IMR-90 (cell line): Measurements from ENCODE around the gene GTPBP10.

ENCODE experiments used
- BHLHE40 ChIP-seq: fragments of 150-350 bp; IDR thresholded peaks from 2 replicates; pipeline ENCODE4 v1.6.1; 2016; ENCODE audit warnings: mild to moderate bottlenecking, low read depth, low read length
- CTCF ChIP-seq: conservative IDR thresholded peaks from 2 replicates; pipeline ENCODE4 v1.5.1; 2012; ENCODE audit warnings: mild to moderate bottlenecking, low read depth, low read length, improper control_type of control experiment
- ELK1 ChIP-seq: fragments of 150-350 bp; IDR thresholded peaks from 2 replicates; pipeline ENCODE4 v1.6.1; 2016; ENCODE audit warnings: low read depth, mild to moderate bottlenecking, low read length, moderate library complexity, borderline replicate concordance
- MXI1 ChIP-seq: IDR thresholded peaks from 2 replicates; pipeline ENCODE4 v1.6.1; 2012; ENCODE audit warnings: low read depth, mild to moderate bottlenecking, low read length, moderate library complexity, borderline replicate concordance
- POLR2A ChIP-seq: IDR thresholded peaks from 2 replicates; pipeline ENCODE4 v1.6.1; 2012; ENCODE audit warnings: mild to moderate bottlenecking, low read depth, low read length
- RAD21 ChIP-seq: IDR thresholded peaks from 2 replicates; pipeline ENCODE4 v1.6.1; 2012; ENCODE audit warnings: low read length, improper control_type of control experiment
- RFX5 ChIP-seq: IDR thresholded peaks from 2 replicates; pipeline ENCODE4 v1.8.0; 2012; ENCODE audit warnings: low read depth, mild to moderate bottlenecking, low read length, moderate library complexity
- USF2 ChIP-seq: fragments of 150-350 bp; IDR thresholded peaks from 2 replicates; pipeline ENCODE4 v1.6.1; 2017; ENCODE audit warnings: mild to moderate bottlenecking, antibody characterized with exemption, low read length, low read depth

DNA sequence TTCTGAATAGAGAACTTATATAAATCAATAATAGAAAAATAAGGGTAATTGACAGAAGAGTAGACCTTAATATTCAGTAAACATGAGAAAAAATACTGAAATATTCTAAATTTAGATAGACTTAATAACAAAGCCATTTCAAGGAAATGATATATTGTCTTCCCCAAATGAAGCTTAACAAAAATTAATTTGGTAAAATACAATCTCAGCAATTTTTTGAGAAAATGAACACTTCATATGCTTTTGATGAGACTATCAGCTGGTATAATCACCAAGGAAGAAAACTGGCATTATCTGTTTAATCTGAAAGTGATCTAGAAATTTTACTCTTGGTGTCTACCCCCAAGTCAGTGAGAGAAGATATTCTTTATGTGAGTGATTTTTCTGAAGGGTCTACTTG, 23.7 kb upstream of the GTPBP10 start:
- TF ChIP-seq CTCF (no peak), RFX5 (no peak), POLR2A (no peak), RAD21 (no peak), ELK1 (no peak), USF2 (no peak), BHLHE40 (no peak), MXI1 (no peak)
